Left cardiac atrium (tissue), 4 donors: ENCODE data around the gene HPD. TPM values are rescaled to one million over a fixed set of nuclear protein-coding genes. Genes with fewer than 3 reads are reported as not detected.
"Not testable (repeated sequence)": the region's sequence is repeated elsewhere in the genome, so short reads cannot be mapped to it uniquely, and the experiment has no call there.

Experiments
- ATAC-seq, 2 donors: fragments of 200-7000 bp; cut with Tn5 transposase; one replicate each; pipeline ENCODE4 v1.9.1; 2020; ENCODE audit warnings: mild to moderate bottlenecking in 2 of 2, moderate library complexity in 2 of 2
- DNase-seq: peaks from one replicate; pipeline ENCODE4 v3.0.0-alpha.2; 2020
- intact Hi-C, 2 donors: fragments of 100-400 bp; cut with DNase I; formaldehyde crosslinking; loops; one replicate each; pipeline versions ENCODE4 v1.14.1 to v1.15.1; 2022 to 2023
- total RNA-seq, 2 donors: library from RNA; stranded (reverse); fragmentation: NEBNext Ultra II Directional; extraction: Animal tissue kit (Norgen Biotek cat#: 25700); gene quantifications; one replicate each; pipeline ENCODE4 v1.2.1, GENCODE V29; 2021
- donor health status: DM: no; HTN: yes; CAD: no.
- donor health status: DM: no; HTN: yes; CAD: no; lungs with severe emphysema.
- donor health status: DM: yes; HTN: yes; CAD: no.
- donor health status: Dilated cardiomyopathy.

HPD gene
- total RNA-seq, 2 donors from 2014 or later, result 1.8 to 2.9 TPM

DNA sequence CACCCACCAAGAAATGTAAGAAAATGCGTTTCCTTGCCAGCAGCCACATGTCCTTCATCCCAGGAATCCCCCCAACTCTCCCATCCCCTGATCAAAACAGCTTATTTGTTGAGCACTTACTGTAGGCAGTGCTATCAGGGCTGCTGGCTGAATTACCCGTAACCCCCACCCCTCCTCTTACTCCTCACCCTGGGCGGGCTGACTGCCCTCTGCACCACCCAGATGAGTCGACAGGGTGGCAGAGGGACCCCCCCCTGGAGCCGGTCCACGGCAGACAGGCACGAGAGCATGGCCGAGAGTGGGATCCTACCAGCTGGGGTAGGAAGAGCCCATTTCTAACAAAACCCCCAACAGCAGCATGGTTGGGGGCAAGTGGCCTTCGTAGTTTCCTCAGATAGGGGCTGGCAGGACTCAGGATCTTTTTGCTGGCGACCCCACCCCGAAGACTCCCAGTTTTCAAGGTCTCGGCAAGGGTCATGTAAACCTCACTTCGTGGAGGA lies 64.1 kb downstream of the HPD start:
- ATAC-seq (peak; percentile 1 to 4), DNase-seq (no peak)
- intact Hi-C loops, result loop anchor here (1.0 to 5.0 kb wide), 3 partner anchors 18 to 97 kb away; partner anchors contain the start of gene PSMD9 (in 1 of the 2)

DNA sequence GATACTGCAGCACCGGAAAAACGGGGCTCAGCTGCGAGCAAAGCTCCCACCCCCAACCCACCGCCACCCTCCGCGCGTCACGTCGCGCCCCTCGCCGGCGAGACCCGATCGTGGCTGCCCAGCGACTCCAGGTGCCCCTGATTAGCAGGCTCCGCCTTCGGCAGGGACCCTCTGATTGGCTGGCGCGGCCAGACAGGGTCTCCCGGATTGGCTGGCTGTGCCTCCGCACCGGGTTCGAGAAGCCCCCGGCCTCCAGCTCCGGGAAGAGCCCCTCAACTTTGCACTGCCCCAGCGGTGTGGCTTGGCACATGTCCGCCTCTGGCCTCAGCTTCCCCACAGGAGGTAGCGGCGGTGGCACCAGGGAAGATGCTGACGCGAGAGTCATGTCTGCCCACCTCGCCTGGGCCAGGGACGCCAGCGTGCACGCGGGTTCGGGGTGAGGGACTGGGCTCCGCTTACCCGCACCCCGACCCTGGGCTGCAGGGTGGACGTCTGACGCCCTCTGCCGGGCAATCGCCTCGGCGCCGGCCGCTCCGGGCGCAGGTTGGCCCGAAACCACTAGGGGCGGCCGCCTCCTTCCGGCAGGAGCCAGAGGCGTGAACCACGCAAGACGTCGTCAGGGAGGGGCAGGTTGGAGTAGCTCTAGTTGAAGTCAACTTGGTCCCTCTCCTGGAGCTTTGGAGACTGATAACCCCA lies 64.7 kb downstream of the HPD start:
- DNase-seq, result peak; percentile 94
- ATAC-seq, result peak; percentile 70 to 72
- intact Hi-C loops, result loop anchor here (2.0 to 5.0 kb wide), 2 partner anchors 95 to 97 kb away; partner anchors contain the start of gene PSMD9 (in 1 of the 2)

DNA sequence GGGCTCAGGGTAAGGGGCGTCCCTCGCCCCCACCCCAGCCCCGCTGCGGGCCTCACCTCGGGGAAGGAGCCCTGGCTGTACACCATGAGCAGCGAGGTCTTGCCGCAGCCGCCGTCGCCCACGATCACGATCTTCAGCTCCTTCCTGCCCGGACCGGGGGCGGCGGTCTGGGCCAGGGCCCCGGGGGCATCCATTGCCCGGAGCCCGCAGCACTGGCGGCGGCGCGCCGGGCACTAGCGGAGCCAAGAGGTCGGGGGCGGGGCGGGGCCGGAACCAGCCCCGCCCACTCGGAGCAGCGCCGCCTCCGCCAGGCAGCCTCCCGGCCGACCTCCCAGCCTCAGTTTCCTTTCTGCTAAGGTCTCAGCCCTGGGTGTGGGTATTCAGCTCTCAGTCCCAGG lies 65.2 kb downstream of the HPD start, which contains the start of gene RHOF:
TSS of gene RHOF (minus strand) at position 249 of the 398 bp plus-strand sequence. CDS start at position 194, 55 bp downstream.
- peak; percentile 12 to 32 for ATAC-seq
- no peak for DNase-seq
- intact Hi-C loops, result loop anchor here (5.0 kb wide), 1 partner anchor 96 kb away; no protein-coding TSS in a partner anchor

DNA sequence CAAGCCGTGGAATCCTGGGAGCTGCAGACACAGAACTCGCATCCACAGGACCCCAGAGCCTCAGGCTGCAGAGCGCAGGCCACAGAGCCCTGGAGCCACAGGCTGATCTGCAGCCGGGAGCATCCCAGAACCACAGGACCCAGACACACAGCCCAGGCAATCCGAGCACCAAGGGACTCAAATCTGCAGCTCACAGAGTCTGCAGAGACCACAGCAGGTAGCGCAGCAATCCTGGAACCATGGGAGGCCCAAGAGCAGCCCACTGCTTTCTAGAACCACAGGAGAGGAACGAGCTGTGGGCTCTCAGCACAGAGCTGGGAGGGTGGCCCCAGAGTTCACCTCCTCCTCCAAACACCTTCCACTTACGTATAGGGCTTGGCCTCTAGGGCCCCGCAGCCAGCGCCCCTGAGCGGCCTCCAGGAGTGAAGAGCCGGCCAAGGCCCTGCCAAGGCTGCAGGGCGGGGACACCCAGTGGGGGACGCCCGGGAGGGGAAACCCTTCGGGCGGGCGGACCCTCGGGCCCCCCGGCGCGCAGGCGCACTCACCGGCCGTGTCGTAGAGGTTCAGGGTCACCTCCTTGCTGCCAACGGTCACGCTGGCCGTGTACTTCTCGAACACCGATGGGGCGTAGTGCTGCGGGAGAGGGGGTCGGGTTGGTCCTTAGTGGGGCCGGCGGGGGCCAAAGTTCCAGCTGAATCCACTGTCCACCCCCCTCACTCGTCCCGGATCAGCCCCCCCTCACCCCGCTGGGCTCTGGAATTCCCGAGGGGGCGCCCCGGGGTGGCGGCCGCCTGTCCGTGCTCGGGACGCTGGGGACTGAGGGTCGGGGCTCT lies 65.8 kb downstream of the HPD start:
- DNase-seq (no peak), ATAC-seq (no peak)
- intact Hi-C loops, result loop anchor here (5.0 kb wide), 1 partner anchor 96 kb away; no protein-coding TSS in a partner anchor

DNA sequence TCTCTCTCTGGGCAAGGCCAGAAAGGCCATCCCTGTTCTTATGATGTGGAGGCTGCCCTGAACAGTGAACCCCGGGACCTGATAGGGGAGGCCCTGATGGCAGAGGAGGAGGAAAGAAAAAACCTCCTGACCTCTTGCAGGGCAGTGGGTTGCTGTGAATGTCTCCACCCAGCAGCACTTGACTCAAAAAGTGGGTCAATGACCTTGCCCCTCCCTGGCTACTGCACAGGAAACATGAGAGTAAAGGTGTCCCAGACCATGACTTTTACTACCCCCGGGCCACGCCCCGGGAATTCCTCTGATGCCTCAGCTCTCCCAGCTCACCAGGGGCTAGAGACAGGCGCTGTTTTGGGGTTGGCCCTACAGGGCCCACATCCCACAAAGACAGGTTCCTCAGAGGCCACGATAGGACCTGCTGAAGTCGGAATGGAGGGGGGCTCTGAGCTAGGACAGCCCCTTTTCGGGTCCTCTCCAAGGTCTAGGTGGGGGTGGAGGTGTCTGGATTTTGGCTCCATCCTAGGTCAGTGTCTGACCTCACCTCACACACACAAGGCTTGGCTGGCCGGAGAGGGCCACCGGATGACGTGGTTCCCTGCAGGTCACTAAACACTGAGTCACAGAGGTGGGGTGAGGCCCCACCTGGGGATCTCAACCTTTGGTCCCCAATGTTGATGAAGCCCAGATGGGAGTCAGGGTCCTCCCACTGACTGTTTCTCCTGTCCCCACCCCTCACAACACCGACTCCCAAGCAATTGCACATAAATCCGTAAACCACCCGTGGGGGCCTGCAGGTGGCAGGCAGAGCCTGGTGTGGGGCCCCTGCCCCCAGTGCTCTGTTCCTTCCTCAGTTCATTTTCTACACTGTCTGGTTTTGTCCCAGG lies 66.7 kb downstream of the HPD start:
- ATAC-seq (no peak), DNase-seq (no peak)
- intact Hi-C loops, result loop anchor here (5.0 kb wide), 1 partner anchor 95 kb away; no protein-coding TSS in a partner anchor

DNA sequence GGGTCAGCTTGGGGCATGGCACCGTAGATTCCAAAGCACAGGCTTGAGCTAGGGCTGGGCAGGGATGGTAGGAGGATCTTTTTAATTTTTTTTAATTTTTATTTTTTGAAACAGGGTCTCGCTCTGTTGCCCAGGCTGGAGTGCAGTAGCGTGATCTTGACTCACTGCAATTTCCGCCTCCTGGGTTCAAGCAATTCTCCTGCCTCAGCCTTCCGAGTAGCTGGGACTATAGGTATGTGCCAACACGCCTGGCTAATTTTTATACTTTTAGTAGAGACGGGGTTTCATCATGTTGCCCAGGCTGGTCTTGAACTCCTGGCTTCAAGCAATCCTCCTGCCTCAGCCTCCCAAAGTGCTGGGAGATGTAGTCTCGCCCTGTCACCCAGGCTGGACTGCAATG lies 67.9 kb downstream of the HPD start:
- not testable (repeated sequence) for ATAC-seq, DNase-seq
- intact Hi-C loops, result loop anchor here (5.0 kb wide), 1 partner anchor 93 kb away; no protein-coding TSS in a partner anchor

DNA sequence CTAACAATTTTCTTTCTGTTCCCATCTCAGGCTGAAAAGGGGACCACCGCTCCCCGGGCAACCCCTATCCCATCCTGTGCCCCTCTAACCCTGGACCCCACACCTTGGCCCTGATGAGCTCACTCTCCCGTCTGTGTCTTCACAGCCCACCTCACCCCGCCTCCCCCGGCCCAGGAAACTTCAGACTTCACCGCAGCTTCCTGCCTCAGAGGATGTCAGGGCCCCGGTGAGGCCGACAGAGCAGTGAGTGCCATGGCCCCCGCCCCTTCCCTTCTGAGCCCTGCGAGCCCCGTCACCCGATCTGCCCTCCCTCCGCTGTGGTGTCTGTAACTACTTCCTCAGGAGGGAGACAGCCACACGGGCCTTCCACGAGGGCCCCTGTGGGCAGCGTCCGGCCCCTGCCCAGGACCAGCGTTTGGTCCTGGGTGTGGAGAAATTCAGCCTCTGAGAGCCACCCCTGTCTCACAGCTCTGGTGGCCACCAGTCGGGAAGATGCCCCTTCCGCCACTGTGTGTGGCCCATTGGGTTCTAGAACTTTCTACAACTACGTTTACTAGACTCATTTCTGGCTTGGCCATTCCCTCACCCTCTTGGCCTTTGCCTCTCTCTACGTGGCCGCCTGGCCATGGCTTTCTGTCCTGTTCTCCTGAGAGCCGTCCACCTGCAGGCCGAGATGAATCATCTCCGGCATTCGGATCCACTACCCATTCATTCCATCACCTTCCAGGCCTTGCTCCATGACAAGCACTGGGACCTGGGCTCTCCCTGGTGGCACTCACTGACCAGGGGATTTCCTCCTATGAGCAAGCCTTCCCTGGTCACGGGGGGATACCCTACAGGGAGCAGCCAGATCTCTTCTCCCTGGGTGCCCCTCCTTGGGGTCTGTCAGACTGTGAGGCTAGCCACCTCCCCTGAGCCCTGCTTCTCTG lies 68.6 kb downstream of the HPD start:
- ATAC-seq, result peak; percentile 4 to 17
- intact Hi-C loops, result loop anchor here (5.0 kb wide), 1 partner anchor 93 kb away; no protein-coding TSS in a partner anchor
- DNase-seq, result peak; percentile 72

Other genes with a start within 250 kb of the HPD start
- gene ORAI1, start 232.3 kb downstream of the HPD start, total RNA-seq, result 10 to 100 TPM; 11.7 to 12.9 TPM
- gene MORN3, start 189.2 kb downstream of the HPD start, total RNA-seq, result under 1 TPM; 0.09 to 0.21 TPM
- 10 to 100 TPM in 1 of 2 donors, 1 to 10 TPM in 1; 8.5 to 10.2 TPM for gene TMEM120B, start 146.1 kb downstream of the HPD start, total RNA-seq
- 10 to 100 TPM; 14.7 to 25.1 TPM for gene RHOF, start 65.2 kb downstream of the HPD start, total RNA-seq
- gene SETD1B, start 54.9 kb downstream of the HPD start, total RNA-seq, result 10 to 100 TPM in 1 of 2 donors, 1 to 10 TPM in 1; 9.3 to 11.9 TPM
- gene PSMD9, start 29.9 kb upstream of the HPD start, total RNA-seq, result 10 to 100 TPM; 33.2 to 34.1 TPM
- gene CFAP251, start 59.7 kb upstream of the HPD start, total RNA-seq, result 1 to 10 TPM in 1 of 2 donors, under 1 TPM in 1; 0.77 to 1.3 TPM
- 10 to 100 TPM in 1 of 2 donors, 1 to 10 TPM in 1; 9.8 to 11.3 TPM for gene BCL7A, start 163.0 kb upstream of the HPD start, total RNA-seq
- 10 to 100 TPM; 30.8 to 31.3 TPM for gene MLXIP, start 219.9 kb upstream of the HPD start, total RNA-seq